HG02840 (cell line): ENCODE data around the gene GBX1.

ENCODE experiments used
- ATAC-seq: cut with Tn5 transposase; IDR thresholded peaks from one replicate; pipeline ENCODE4 v1.9.1; 2021; ENCODE audit warnings: mild to moderate bottlenecking, moderate library complexity, moderate number of reproducible peaks; ENCODE audit not compliant: unreplicated experiment, low FRiP score

GBX1 gene

GRCh38 chr7:151167197-151167961 lies at the start of gene GBX1:
Gene GBX1 (minus strand): TSS chr7:151167694. CDS start chr7:151167548, 146 bp downstream.
- no peak for ATAC-seq

- no peak for ATAC-seq
Measured at GRCh38 chr7:151215396-151215795, 47.9 kb upstream of the GBX1 start.

- ATAC-seq, result no peak
Measured at GRCh38 chr7:151213826-151214225, 46.3 kb upstream of the GBX1 start.

- ATAC-seq, result no peak
Measured at GRCh38 chr7:151212626-151213025, 45.1 kb upstream of the GBX1 start.

- ATAC-seq, result no peak
Measured at GRCh38 chr7:151211155-151211772, 43.8 kb upstream of the GBX1 start.

- ATAC-seq, result no peak
Measured at GRCh38 chr7:151210087-151210854, 42.8 kb upstream of the GBX1 start, which contains the start of gene H2BK1. Gene H2BK1 (minus strand): TSS chr7:151210488. CDS start chr7:151210318, 170 bp downstream.

GRCh38 chr7:151209588-151209987 lies 42.1 kb upstream of the GBX1 start:
- no peak for ATAC-seq

GRCh38 chr7:151208253-151208862 lies 40.9 kb upstream of the GBX1 start:
- no peak for ATAC-seq

GRCh38 chr7:151207804-151208203 lies 40.3 kb upstream of the GBX1 start:
- ATAC-seq, result no peak

GRCh38 chr7:151207315-151207714 lies 39.8 kb upstream of the GBX1 start:
- ATAC-seq, result no peak

GRCh38 chr7:151206914-151207313 lies 39.4 kb upstream of the GBX1 start:
- ATAC-seq, result no peak

- ATAC-seq, result no peak
Measured at GRCh38 chr7:151205730-151206129, 38.2 kb upstream of the GBX1 start.

GRCh38 chr7:151204383-151205032 lies 37.0 kb upstream of the GBX1 start:
- no peak for ATAC-seq

- no peak for ATAC-seq
Measured at GRCh38 chr7:151202836-151203235, 35.3 kb upstream of the GBX1 start.

- no peak for ATAC-seq
Measured at GRCh38 chr7:151201751-151202150, 34.3 kb upstream of the GBX1 start.

GRCh38 chr7:151201344-151201743 lies 33.9 kb upstream of the GBX1 start:
- no peak for ATAC-seq

- no peak for ATAC-seq
Measured at GRCh38 chr7:151198945-151199848, 31.7 kb upstream of the GBX1 start.

- ATAC-seq, result no peak
Measured at GRCh38 chr7:151197932-151198331, 30.4 kb upstream of the GBX1 start.
